ENCODE results near the gene DENND2A.

DNA sequence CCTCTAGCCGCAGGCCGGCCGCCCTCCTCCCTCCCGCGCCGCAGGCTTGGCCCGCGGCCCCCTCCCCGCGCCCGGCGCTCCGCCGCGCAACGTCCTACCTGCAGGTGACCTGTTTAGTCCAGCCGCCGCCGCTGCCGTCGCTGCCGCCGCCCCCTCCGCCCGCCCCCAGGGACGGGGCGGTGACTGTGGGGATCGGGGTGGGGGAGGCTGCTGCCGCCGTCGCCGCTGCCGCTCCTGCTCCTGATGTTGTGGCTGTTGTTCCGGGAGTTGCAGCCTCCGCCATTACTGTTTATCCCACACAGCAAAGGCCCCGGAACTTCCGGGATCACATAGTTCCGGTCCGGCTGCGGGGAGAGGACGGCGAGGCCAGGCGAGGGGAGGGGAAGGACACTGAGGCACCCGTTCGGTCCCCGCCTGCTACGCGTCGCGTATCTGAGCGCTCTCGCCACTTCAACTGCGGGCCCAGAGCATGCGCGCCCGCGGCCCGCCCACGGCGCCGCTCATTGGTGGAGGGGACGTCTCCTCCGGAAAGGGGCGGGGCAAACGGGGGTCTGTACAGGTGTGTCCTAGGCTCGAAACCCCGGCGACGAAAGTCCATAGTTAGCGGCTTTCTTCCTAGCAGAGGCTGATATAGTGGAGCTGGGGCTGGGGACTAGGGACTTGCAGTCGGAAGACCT, 161.4 kb downstream of the DENND2A start, which contains the start of gene MKRN1:
- TF ChIP-seq, protein P1, sequence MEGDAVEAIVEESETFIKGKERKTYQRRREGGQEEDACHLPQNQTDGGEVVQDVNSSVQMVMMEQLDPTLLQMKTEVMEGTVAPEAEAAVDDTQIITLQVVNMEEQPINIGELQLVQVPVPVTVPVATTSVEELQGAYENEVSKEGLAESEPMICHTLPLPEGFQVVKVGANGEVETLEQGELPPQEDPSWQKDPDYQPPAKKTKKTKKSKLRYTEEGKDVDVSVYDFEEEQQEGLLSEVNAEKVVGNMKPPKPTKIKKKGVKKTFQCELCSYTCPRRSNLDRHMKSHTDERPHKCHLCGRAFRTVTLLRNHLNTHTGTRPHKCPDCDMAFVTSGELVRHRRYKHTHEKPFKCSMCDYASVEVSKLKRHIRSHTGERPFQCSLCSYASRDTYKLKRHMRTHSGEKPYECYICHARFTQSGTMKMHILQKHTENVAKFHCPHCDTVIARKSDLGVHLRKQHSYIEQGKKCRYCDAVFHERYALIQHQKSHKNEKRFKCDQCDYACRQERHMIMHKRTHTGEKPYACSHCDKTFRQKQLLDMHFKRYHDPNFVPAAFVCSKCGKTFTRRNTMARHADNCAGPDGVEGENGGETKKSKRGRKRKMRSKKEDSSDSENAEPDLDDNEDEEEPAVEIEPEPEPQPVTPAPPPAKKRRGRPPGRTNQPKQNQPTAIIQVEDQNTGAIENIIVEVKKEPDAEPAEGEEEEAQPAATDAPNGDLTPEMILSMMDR (conservative IDR thresholded peaks at IDR 0.05; ENCODE audit: low read depth, low read length) = no peak
- TF ChIP-seq EZH2 (IDR thresholded peaks at IDR 0.05; ENCODE audit: borderline replicate concordance, low read depth, low read length, poor library complexity, severe bottlenecking) = no peak
